ENCODE results near the gene BIK.

DNA sequence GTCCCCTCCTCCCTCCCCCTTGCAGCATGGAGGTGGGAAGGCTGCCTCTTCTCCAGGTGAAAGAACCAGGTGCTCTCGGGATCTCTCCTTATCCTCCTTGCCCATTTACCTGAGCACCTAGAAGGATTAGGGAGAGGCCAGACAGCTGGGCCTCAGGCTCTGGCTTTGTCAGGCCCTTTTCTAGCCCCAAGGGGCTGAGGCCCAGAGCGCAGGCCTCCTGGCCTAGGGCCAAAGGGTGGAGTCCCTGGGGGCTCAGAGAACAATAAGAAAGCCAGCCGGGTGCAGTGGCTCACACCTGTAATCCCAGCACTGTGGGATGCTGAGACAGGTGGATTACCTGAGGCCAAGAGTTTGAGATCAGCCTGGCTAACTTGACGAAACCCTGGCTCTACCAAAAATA lies 16.0 kb upstream of the BIK start:
- TF ChIP-seq, protein P1, sequence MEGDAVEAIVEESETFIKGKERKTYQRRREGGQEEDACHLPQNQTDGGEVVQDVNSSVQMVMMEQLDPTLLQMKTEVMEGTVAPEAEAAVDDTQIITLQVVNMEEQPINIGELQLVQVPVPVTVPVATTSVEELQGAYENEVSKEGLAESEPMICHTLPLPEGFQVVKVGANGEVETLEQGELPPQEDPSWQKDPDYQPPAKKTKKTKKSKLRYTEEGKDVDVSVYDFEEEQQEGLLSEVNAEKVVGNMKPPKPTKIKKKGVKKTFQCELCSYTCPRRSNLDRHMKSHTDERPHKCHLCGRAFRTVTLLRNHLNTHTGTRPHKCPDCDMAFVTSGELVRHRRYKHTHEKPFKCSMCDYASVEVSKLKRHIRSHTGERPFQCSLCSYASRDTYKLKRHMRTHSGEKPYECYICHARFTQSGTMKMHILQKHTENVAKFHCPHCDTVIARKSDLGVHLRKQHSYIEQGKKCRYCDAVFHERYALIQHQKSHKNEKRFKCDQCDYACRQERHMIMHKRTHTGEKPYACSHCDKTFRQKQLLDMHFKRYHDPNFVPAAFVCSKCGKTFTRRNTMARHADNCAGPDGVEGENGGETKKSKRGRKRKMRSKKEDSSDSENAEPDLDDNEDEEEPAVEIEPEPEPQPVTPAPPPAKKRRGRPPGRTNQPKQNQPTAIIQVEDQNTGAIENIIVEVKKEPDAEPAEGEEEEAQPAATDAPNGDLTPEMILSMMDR (IDR thresholded peaks at IDR 0.05) = no peak
- TF ChIP-seq POLR2A (IDR thresholded peaks at IDR 0.05) = no peak

Data from upper lobe of left lung (tissue), 4 donors.